Kidney (tissue), 14 donors: Measurements from ENCODE around the gene SLC25A48. TPM values are rescaled to one million over a fixed set of nuclear protein-coding genes. Genes with fewer than 3 reads are reported as not detected.

Experiments used
- DNase-seq, 5 donors: peaks; one replicate each; pipeline ENCODE4 v3.0.0-alpha.2; 2013 to 2020
- FAIRE-seq: peaks from 2 replicates; lab custom pipeline; 2012; peaks lifted over from hg19 to GRCh38; lab: Jason Lieb, UNC
- H3K27ac ChIP-seq, 2 donors: one replicate each; pipeline ENCODE4 v1.7.0; 2013; ENCODE audit warnings: low read depth in 2 of 2, low read length in 2 of 2, inconsistent platforms in 1 of 2
- H3K27me3 ChIP-seq: one replicate; pipeline ENCODE4 v1.7.1; 2013; ENCODE audit warnings: low read length, inconsistent platforms; ENCODE audit not compliant: control insufficient read depth, insufficient read depth
- H3K36me3 ChIP-seq, 3 donors: one replicate each; pipeline versions ENCODE4 v1.7.0 to v1.7.1; 2013; ENCODE audit warnings: low read length in 3 of 3, control low read depth in 1 of 3, inconsistent platforms in 1 of 3; ENCODE audit not compliant: insufficient read depth in 3 of 3, control insufficient read depth in 2 of 3
- H3K4me1 ChIP-seq, 3 donors: one replicate each; pipeline versions ENCODE4 v1.7.0 to v1.7.1; 2013; ENCODE audit warnings: low read length in 3 of 3, inconsistent platforms in 1 of 3, low read depth in 1 of 3; ENCODE audit not compliant: control insufficient read depth in 2 of 3, insufficient read depth in 2 of 3
- H3K4me3 ChIP-seq, 3 donors: one replicate each; pipeline versions ENCODE4 v1.7.0 to v1.8.1; 2013; ENCODE audit warnings: low read length in 3 of 3, control low read depth in 1 of 3, inconsistent platforms in 1 of 3
- H3K9ac ChIP-seq, 3 donors: one replicate each; pipeline versions ENCODE4 v1.7.0 to v1.7.1; 2013; ENCODE audit warnings: low read length in 3 of 3, control low read depth in 1 of 3, inconsistent platforms in 1 of 3
- H3K9me3 ChIP-seq, 3 donors: one replicate each; pipeline versions ENCODE4 v1.7.0 to v1.7.1; 2013; ENCODE audit warnings: low read length in 3 of 3, control low read depth in 1 of 3, inconsistent platforms in 1 of 3; ENCODE audit not compliant: control insufficient read depth in 2 of 3, insufficient read depth in 1 of 3
- CTCF ChIP-seq: IDR thresholded peaks from 3 replicates; pipeline ENCODE4 v1.5.1; 2012; ENCODE audit warnings: mild to moderate bottlenecking, moderate library complexity, borderline replicate concordance; ENCODE audit not compliant: insufficient read depth; ENCODE audit errors: extremely low read depth
- intact Hi-C: fragments of 100-400 bp; cut with DNase I; formaldehyde crosslinking; loops from one replicate; pipeline ENCODE4 v1.11.1; 2022
- microRNA-seq: library from miRNA; unstranded; fragments of <30 nt; microRNA quantifications from one replicate; pipeline ENCODE4 v1.2.0, GENCODE V29; 2020
- polyA plus RNA-seq: library from polyadenylated mRNA; stranded (reverse); fragments of 350-450 nt; fragmentation: Illumina TruSeq; extraction: RNeasy Lipid Tissue Mini Kit (QIAGEN cat#74804); gene quantifications from one replicate; pipeline ENCODE4 v1.2.3, GENCODE V29; 2014; ENCODE audit warnings: low read depth, low replicate concordance; ENCODE audit not compliant: insufficient read depth
- total RNA-seq: library from RNA; stranded (reverse); fragmentation: NEBNext Ultra II Directional; extraction: Animal tissue kit (Norgen Biotek cat#: 25700); gene quantifications from one replicate; pipeline ENCODE4 v1.2.1, GENCODE V29; 2021
- donor health status: control.
- donor health status: control.
- donor health status: control.
- donor health status: control.
- donor health status: control.
- donor health status: DM: yes; HTN: yes; CAD: no.
- donor health status: Normal renal cell carcinoma (clear cell type).

Gene SLC25A48
- total and polyA plus RNA-seq, 2 donors from 2014 or later = 1.7 to 10.4 TPM

- H3K9me3 ChIP-seq = no peaks in the 10 kb centered on the region
- H3K36me3 ChIP-seq = no peaks in the 10 kb centered on the region
- H3K9ac ChIP-seq = no peak overlapping the region
- intact Hi-C loops = no loop called here
- no peak for DNase-seq
- TF ChIP-seq CTCF = no peak
- no peak for FAIRE-seq
- H3K27me3 ChIP-seq = no peaks in the 10 kb centered on the region
- no peak overlapping the region for H3K4me3 ChIP-seq
- H3K27ac ChIP-seq = no peak overlapping the region
- H3K4me1 ChIP-seq = no peaks in the 10 kb centered on the region
Observed at GRCh38 chr5:135937245-135937911, 102.9 kb downstream of the SLC25A48 start.

Small RNA genes lying within 50 kb of the gene (microRNA-seq; reads per million reads assigned to microRNA genes)
- gene MIR5692C1 = not detected

Other genes starting within 250 kb of the SLC25A48 start
- not detected for gene IL9, start 61.2 kb downstream of the SLC25A48 start, total RNA-seq
- not detected for gene IL9, start 61.2 kb downstream of the SLC25A48 start, polyA plus RNA-seq
- not detected for gene LECT2, start 120.3 kb downstream of the SLC25A48 start, total RNA-seq
- not detected for gene LECT2, start 120.3 kb downstream of the SLC25A48 start, polyA plus RNA-seq
- 78.5 TPM for gene TGFBI, start 194.3 kb downstream of the SLC25A48 start, total RNA-seq
- gene TGFBI, start 194.3 kb downstream of the SLC25A48 start, polyA plus RNA-seq = 36.4 TPM